ENCODE data around the gene SNAPC4.
"Not testable (repeated sequence)": the region's sequence is repeated elsewhere in the genome, so short reads cannot be mapped to it uniquely, and the experiment has no call there.

Gene SNAPC4

GRCh38 chr9:136352682-136353081 lies 47.3 kb downstream of the SNAPC4 start:
- Histone ChIP-seq H4K20me1 (ENCODE audit: low read depth, low read length) (no peaks in the 10 kb centered on the region), H3K27ac (ENCODE audit: low read depth, low read length) (no peak overlapping the region), H3K36me3 (ENCODE audit: low read length) (no peaks in the 10 kb centered on the region), H2AFZ (ENCODE audit: low read depth, low read length, severe bottlenecking) (no peak overlapping the region), H3K27me3 (ENCODE audit: low read length) (no peaks in the 10 kb centered on the region), H3K4me3 (ENCODE audit: insufficient read depth, low read length, poor library complexity, severe bottlenecking) (no peak overlapping the region), H3K79me2 (ENCODE audit: insufficient read depth, low read length) (no peaks in the 10 kb centered on the region), H3F3A (ENCODE audit: insufficient read depth) (no peaks in the 10 kb centered on the region), H3K9ac (ENCODE audit: low read length) (no peak overlapping the region), H3K9me2 (replicated peaks; ENCODE audit: insufficient read depth, low read length) (no peaks in the 10 kb centered on the region), H3K4me2 (ENCODE audit: low read depth, low read length, poor library complexity, severe bottlenecking) (no peak overlapping the region), H3K9me3 (ENCODE audit: insufficient read depth, low read length) (no peaks in the 10 kb centered on the region)
- TF ChIP-seq EZH2phosphoT487 (conservative IDR thresholded peaks at IDR 0.05; ENCODE audit: low read length): no peak
- TF ChIP-seq CTCF (IDR thresholded peaks at IDR 0.05; ENCODE audit: insufficient read depth, low read length, poor library complexity, severe bottlenecking): no peak

- not testable (repeated sequence) for H3K9ac ChIP-seq (ENCODE audit: low read length); H3K27me3 ChIP-seq (ENCODE audit: low read length); H3K9me3 ChIP-seq (ENCODE audit: insufficient read depth, low read length); H4K20me1 ChIP-seq (ENCODE audit: low read depth, low read length); H3F3A ChIP-seq (ENCODE audit: insufficient read depth); H3K27ac ChIP-seq (ENCODE audit: low read depth, low read length); H3K4me3 ChIP-seq (ENCODE audit: insufficient read depth, low read length, poor library complexity, severe bottlenecking); H3K4me2 ChIP-seq (ENCODE audit: low read depth, low read length, poor library complexity, severe bottlenecking); H2AFZ ChIP-seq (ENCODE audit: low read depth, low read length, severe bottlenecking); H3K79me2 ChIP-seq (ENCODE audit: insufficient read depth, low read length); H3K9me2 ChIP-seq (replicated peaks; ENCODE audit: insufficient read depth, low read length); H3K36me3 ChIP-seq (ENCODE audit: low read length)
Observed at GRCh38 chr9:136351868-136352267, 48.1 kb downstream of the SNAPC4 start.

- H3K27ac ChIP-seq (ENCODE audit: low read depth, low read length): no peak overlapping the region
- H3K9me3 ChIP-seq (ENCODE audit: insufficient read depth, low read length): no peaks in the 10 kb centered on the region
- no peak overlapping the region for H2AFZ ChIP-seq (ENCODE audit: low read depth, low read length, severe bottlenecking)
- no peaks in the 10 kb centered on the region for H3K36me3 ChIP-seq (ENCODE audit: low read length)
- H3K9me2 ChIP-seq (replicated peaks; ENCODE audit: insufficient read depth, low read length): no peaks in the 10 kb centered on the region
- H3K79me2 ChIP-seq (ENCODE audit: insufficient read depth, low read length): no peaks in the 10 kb centered on the region
- TF ChIP-seq CTCF (IDR thresholded peaks at IDR 0.05; ENCODE audit: insufficient read depth, low read length, poor library complexity, severe bottlenecking): no peak
- no peak for TF ChIP-seq EZH2phosphoT487 (conservative IDR thresholded peaks at IDR 0.05; ENCODE audit: low read length)
- H3K9ac ChIP-seq (ENCODE audit: low read length): no peak overlapping the region
- H3K4me3 ChIP-seq (ENCODE audit: insufficient read depth, low read length, poor library complexity, severe bottlenecking): no peak overlapping the region
- no peak overlapping the region for H3K4me2 ChIP-seq (ENCODE audit: low read depth, low read length, poor library complexity, severe bottlenecking)
- H3F3A ChIP-seq (ENCODE audit: insufficient read depth): no peaks in the 10 kb centered on the region
- no peaks in the 10 kb centered on the region for H3K27me3 ChIP-seq (ENCODE audit: low read length)
- no peaks in the 10 kb centered on the region for H4K20me1 ChIP-seq (ENCODE audit: low read depth, low read length)
Observed at GRCh38 chr9:136351252-136351800, 48.6 kb downstream of the SNAPC4 start.
